Stimulated activated CD4-positive, alpha-beta T cell treated with anti-CD3 and anti-CD28 coated beads, Interleukin-1b, Interleukin-23, amount 100 ng/mL, for 24 hours (primary cell): Measurements from ENCODE around the gene SH3BGRL2.
A peak's percentile ranks its signal among the peaks of the same experiment; 100 is the strongest.
"Not testable (repeated sequence)": the region's sequence is repeated elsewhere in the genome, so short reads cannot be mapped to it uniquely, and the experiment has no call there.

Source experiments
- DNase-seq, 4 experiments: peaks; one replicate each; pipeline ENCODE4 v3.0.0-alpha.2; 2020; ENCODE audit warnings: low read depth in 4 of 4, low spot score in 1 of 4

SH3BGRL2 gene

GRCh38 chr6:79648328-79648727 is 17.2 kb downstream of the SH3BGRL2 start:
- no peak for DNase-seq

DNA sequence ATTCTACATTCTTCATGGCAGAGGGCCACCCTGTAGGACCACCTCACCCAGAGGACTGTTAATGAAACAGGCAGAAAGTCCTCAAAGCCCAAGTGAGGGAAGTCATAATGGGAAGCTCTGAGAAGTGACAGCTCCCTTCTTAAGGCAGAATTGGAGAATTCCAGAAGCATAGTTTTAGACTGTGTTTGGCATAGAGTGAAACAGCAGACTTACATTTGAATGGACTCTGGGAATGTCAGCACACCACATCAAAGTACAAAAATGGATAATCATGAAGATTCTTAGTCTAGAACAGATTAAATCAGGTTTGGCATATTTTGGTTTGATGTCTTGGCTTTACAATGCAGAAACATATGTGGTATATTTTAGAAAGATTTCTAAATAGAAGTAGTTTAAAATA is 17.9 kb downstream of the SH3BGRL2 start:
- DNase-seq: no peak

DNA sequence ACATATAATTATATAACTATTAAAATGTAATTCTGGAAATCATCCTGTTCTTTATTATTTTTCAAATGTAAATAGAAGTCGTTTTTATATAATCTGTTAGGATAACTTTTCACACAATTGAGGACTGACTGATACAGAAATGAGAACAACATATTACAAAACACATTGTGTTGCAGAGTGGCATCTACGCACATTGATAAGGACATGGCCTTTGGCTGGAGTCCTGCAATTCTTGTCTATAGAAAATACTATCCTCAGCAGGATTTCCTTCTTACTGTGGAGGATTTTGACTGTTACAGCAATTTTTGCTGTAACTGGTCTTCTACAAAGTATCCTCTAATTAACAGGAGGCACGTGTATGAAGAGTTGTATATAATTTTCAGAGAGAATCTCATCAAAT is 19.8 kb downstream of the SH3BGRL2 start:
- DNase-seq: no peak

DNA sequence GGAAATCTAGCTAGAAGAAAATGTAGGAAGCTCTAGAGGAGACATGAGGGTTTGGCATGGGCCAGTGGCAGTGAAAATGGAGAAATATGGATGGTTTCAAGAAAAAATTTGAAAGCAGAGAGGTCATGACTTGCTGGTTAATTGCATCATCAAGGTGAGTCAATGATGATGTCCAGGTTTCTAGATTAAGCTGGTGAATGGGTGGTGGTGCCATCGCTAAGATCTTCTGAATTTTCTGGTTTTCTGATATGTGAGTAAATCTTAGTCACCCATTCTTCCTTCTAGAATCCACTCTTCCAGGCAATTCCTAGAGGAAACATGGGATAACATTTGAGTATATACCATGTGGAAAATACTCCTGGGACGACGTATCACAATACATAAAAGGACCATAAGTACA is 25.0 kb downstream of the SH3BGRL2 start:
- DNase-seq: no peak

GRCh38 chr6:79657238-79657637 is 26.1 kb downstream of the SH3BGRL2 start:
- DNase-seq: no peak

- DNase-seq: not testable (repeated sequence)
Measured at GRCh38 chr6:79663655-79664054, 32.5 kb downstream of the SH3BGRL2 start.

DNA sequence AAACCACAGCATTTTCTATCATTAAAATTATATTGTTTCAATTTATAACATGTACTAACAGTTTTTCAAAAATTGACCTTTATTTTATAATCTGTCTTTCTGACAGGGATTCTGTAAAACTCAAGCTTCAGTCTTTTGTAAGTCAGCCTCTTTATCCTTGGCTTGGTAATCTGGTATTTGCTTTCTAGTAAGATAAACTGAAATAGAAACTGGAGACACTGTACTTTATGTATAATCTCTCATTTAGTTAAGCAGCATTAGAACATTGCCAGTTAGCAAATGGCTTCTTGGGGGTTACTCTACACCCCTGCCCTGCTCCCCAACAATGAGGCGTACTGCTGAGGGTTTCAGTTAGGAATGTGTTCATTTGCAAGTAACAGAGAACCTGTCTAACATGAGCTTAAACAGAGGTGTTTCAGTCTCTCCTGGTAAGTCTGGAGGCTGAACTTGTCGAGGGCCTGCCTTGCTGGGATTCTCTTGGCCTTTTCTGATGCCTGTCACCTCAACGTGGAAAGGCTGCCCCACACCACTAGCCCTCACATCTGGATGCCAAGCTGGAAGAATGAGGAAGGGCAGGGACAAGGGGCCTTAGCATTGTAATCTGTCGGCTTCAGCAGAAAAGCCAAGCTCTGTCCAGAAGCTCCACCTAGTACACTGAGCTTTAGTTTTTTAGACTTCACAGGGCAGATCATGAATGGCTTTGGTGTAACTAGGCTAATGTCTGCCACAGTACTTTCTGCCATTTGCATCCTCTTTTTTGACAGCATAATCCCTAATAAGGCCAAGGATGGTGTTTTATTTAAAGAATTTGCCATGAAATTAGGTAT is 34.8 kb downstream of the SH3BGRL2 start:
- no peak for DNase-seq

DNA sequence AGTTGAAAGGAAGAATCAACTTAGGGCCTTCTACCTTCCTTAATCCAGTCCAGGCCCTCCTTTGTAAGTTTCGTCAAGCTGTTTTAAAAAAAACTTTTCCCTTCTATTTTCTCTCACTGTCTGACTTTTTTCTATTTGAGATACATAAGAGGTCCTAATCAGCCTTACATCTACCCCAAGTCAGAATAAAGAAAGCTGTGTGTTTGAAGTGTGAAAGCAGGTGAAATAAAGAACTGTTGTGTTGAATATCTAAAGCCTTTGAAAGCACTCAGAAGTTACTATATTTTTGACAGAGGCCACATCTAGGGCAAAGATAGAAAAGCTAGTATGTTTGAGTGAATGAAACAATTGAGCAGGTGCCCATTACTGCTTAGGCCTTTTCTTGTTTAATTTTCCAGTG is 35.5 kb downstream of the SH3BGRL2 start:
- no peak for DNase-seq

GRCh38 chr6:79668381-79668780 is 37.3 kb downstream of the SH3BGRL2 start:
- DNase-seq: no peak

GRCh38 chr6:79669766-79670165 is 38.6 kb downstream of the SH3BGRL2 start:
- DNase-seq: no peak

DNA sequence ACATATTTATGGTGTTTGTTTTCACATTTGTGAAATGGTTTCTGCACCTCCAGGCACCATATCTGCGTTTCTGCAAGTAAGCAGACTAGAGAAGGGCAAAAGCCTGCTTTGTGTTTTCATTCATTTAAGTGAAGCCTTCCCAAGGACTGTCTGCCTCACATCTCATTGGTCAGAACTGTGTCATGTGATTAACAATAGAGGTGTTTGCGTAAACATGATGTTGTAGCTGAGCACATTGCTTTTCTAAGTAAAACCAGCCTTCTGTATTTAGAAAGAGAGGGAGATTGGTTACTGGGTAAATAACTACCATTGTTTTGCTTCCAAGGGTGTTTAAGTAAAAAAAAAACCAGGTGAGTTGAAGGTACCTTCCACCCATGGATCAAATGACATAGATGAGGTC is 39.7 kb downstream of the SH3BGRL2 start:
- DNase-seq: no peak

GRCh38 chr6:79671600-79672266 is 40.6 kb downstream of the SH3BGRL2 start:
- DNase-seq: peak in 3 of 4 experiments; percentile 6 to 22 (median 9)

DNA sequence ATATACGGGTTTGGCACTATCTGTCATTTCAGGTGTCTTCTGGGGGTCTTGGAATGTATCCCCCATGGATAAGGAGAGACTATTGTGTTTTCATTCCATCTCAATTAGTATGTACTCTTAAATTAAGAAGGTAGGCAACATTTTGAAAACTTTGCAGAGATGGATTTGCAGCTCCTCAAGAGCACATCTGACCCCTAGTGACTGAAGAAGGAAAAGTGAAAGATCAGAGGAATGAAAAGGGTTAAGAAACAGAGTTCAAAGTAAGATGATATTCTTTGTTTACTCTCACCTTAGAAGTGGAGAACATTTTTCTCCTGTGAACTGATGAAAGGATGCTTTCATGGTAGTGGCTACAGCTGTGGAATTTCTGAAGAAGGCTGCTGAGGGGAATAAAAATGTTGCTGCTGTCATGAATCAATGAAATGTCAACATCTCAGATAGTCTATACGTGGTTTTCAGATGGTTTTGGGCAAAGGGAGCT is 41.5 kb downstream of the SH3BGRL2 start:
- no peak for DNase-seq

GRCh38 chr6:79673947-79674346 is 42.8 kb downstream of the SH3BGRL2 start:
- no peak for DNase-seq

DNA sequence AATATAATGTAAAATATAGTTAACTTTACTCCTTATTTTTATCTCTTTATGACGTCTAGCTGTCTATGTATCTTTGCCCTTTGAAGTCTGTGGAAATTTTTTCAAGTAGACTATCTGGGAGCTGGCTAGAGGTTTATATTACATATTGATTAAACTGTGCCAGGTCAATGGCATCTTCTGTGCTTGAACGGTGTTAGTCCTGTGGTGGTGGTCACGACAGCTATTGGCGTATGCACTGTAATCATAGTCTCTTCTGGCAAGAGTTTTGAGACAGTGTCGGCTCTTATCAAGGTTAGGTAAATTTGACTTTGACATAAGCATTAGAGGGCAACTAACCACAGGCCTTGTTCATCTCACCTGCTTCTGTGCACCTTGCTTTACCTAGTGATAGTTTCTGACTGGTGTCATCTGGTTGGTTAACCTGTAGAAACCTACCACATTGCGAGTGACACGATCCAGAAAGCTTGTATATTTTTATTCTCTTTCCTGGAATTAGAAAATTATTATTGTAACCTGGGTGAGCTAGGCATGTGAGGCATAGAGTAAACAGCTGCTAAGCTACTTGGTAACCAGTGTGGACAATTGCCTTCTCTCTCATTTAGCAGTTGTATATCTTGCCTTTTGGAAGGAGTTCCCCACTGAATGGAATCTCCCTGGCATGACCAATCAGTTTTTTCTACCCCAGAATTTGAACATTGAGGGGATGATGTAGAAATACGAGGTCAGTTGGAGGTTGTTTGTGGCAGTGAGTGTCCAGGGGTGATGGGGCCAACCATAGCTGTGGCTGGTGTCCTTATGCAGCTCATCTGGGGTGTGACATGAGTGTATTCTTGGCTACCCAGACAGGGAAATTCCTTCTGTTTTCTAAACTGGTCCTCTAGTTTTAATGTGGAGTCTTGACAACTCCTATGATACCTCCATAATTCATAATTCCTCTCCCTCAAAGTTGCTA is 45.9 kb downstream of the SH3BGRL2 start:
- no peak for DNase-seq

- DNase-seq: not testable (repeated sequence)
Measured at GRCh38 chr6:79682682-79683081, 51.6 kb downstream of the SH3BGRL2 start.

GRCh38 chr6:79684876-79685275 is 53.7 kb downstream of the SH3BGRL2 start:
- no peak for DNase-seq

DNA sequence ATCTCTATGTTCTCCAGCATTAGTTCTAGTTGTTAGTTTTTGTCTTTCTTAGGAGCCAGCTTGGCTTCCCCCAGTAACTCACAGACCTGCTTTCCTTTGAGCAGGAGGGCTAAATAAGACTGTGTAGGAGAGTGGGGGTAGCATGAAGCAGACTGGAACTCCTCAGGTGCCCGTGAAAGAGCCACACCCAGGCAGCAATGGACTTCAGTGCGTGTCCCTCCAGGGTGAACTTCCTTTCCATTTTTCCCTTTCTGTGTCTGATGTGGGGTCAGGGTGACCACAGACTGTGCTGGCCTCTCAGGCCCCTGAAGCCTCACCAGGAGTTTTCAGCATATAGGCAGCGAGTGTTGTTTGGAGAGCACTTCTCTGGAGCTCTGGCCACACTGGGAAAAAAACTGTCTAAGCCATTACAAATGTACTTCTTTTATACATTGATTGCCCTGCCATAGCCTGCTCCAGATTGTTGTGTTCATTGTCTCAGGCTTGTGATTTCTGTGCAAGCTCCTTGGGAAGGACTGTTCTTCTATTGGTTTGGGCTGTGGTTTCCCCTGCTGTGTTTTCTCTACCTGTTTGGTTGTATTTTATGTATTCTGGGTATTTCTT is 55.7 kb downstream of the SH3BGRL2 start:
- DNase-seq: no peak

- DNase-seq: no peak
Measured at GRCh38 chr6:79687759-79688158, 56.6 kb downstream of the SH3BGRL2 start.

DNA sequence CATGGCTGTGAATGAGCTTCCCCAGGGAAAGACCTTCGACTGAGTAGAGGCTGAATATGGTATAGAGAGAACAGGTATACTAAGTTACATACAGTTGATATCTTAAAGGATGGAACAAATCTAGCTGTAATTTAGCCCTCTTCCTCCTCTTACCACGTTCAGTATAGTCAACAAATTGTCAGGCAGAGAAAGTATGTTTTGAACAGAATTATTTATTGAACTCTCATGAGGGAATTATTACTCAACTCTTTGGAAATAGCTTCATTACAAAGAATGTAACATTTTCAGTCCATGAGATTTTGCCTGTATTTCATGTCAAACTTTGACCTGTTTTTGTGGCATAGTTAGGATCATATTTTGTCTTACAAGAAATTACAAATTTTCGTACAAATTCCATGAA is 63.0 kb downstream of the SH3BGRL2 start:
- no peak for DNase-seq
